ENCODE measurements around the gene LSM14B.
A peak's percentile ranks its signal among the peaks of the same experiment; 100 is the strongest.

The LSM14B gene

DNA sequence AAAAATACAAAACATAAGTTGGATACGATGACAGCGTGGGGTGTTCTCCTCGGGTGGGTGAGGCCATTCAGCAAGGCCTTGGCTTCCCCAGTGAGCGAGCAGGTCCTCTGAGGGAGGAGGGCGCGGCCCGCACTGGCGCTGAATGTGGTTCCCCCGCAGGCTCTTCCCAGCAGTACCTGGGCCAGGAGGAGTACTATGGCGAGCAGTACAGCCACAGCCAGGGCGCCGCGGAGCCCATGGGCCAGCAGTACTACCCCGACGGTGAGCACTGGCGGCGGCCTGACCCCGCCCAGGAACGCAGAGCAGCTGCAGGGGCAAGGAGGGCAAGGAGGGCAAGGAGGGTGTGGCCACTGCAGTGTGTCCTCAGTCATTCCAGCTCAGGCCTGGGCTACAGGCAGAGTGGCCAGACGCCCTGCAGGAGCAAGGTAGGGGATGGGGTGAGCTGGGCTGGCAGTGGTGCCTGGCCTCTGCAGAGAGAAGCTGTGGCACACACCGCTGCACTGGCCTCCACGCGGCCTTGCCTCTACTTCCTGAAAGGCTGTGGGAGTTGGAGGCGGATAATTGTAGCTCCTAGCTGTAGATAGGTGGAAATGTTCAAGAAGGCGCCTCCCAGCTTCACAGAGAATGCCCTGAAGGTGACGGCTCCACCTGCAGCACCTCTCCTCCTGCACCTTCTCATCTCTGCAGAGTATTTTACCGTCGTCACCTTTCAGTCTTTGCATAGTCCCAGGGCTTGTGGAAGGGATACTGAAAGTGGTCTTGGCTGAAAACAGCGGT lies 41.9 kb downstream of the LSM14B start:
- DNase-seq (ENCODE audit: low read depth): no peak

DNA sequence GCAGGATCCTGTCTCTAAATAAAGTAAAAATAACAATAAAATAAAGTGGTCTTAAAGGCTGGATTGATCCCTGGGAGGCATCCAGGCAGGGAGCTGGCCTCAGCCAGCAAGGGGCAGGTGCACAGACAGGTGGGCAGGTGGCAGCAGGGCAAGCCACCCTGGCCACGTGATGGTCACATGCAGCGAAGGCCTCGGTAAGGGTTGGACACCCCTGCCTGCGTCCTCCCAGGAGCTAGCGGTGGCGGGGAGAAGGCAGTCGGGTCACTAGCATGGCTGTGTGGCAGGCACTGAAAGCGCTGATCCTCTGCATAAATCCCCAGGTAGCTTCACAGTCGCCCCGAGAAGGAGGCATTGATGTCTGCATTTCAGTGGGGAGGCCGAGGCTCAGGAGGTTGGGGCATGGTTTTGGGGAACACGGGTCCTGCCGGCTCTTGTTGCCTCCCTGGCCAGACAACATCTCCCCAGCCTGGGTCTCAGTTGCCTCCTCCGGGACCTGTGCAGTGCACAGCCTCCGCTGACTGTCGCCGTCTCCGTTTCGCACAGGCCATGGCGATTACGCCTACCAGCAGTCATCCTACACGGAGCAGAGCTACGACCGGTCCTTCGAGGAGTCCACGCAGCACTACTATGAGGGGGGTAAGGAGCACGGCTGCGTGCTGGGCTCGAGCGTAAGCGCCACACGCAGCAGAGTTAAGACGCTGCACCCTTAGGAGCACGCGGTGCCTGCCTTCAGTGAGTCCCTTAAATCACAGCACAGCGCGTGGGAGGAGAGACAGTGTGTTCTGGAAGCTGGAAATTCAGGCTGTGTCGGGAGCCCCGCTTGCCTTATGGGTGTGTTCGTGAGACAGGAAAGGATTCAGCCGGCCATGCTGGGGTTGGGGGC lies 42.8 kb downstream of the LSM14B start:
- no peak for DNase-seq (ENCODE audit: low read depth)

DNA sequence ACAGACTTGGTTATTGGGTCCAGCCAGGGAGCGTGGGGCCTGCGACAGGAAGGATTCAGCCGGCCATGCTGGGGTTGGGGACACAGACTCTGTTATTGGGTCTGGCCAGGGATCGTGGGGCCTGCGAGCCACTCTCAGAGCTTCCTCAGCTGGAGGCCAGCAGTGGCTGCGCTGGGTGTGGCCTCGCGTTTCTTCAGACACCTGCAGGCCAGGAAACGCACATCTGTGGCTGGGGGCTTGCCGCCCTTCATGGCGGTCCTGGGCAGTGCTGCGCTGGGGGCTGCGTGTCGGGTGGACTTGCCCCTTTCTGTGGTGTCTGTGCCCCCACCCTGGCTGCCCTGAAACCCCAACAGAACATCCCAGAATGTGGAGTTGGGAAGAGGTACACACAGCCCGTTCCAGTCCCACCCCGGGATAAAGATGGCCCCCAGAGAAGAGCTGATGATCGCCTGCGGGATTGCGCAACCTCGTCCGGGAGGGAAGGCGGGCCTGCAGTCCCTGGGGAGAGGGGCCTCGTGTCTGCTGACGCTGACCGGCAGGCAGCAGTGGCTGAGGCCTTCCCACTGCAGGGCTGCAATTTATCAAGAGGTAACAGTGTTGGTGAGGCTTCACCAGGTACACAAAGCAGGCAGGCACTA lies 43.6 kb downstream of the LSM14B start:
- no peak for DNase-seq (ENCODE audit: low read depth)

DNA sequence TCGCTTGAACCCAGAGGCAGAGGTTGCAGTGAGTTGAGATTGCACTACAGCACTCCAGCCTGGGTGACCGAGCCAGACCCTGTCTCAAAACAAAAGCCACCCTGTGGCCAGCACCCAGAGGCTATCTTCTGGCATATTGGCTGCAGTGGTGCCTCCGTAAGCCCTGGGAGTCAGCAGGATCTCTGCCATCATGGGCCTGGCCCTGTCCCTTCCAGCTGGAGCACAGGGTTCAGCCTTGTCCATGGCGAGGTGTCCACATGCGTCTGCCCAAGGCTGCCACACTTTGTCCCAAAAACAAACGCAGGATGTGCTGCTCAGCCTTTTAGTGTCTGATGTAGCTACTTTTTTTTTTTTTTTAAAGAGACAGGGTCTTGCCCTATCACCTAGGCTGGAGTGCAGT lies 45.2 kb downstream of the LSM14B start:
- no peak for DNase-seq (ENCODE audit: low read depth)

DNA sequence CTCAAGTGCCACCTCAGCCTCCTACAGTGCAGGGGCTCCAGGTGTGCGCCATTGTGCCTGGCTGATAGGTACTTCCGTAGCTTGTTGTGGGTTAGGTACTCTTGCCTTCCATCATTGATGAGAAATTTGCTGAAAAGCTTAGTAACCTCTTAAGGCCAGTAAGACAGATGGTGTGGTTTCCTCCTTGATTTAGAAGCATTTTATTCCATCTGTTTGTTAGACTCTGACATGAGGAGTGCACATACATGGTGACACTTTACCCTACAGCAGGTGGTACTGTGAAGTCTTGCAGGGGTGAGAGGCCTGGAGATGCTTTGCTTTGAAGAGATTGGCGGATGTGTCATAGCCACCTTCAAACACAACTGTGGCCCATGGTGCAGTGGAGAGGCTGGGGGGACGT lies 45.8 kb downstream of the LSM14B start:
- no peak for DNase-seq (ENCODE audit: low read depth)

DNA sequence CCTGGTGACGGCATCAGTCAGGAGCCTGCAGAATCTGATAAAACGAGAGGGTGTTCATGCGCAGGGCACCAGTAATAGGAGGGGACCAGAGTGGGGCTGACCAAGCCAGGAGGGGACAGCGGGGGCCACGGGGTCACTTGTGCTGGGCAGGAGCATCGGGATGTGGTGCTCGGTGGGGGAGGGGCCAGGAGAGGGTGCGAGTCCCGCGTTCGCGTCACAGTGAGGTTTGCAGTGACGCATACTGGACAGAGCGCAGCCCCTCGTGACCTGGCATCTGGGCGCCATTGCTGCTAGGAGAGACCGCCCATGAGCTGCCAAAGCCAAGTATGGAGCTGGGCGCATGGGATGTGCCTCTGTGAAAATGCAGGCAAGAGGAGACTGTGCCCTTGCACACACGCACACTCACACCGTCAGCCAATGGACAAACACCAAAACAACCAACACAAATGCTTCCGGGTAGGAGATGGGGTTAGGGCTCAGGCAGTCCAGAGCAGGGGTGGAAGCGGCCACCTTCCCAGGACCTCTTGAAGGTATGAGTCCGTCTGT lies 46.7 kb downstream of the LSM14B start:
- DNase-seq (ENCODE audit: low read depth): no peak

DNA sequence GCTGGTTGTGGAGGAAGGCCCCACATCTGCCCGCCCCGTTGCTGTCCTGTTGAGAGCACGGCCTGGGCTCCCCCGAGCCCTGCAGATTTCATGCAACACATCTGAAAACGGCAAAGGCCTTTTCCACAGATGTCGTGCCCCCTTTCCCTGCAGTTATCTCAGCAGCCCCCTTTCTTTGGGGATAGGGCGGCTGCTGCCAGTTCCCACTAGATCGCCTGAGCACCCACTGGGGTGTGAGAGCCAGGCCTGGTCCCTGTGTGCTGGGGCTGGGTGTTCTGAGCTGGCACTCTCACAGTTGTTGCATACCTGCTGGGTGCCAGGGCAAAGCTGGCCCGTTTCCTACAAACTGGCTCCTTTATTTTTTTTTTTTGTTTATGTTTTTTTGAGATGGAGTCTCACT lies 48.3 kb downstream of the LSM14B start:
- no peak for DNase-seq (ENCODE audit: low read depth)

DNA sequence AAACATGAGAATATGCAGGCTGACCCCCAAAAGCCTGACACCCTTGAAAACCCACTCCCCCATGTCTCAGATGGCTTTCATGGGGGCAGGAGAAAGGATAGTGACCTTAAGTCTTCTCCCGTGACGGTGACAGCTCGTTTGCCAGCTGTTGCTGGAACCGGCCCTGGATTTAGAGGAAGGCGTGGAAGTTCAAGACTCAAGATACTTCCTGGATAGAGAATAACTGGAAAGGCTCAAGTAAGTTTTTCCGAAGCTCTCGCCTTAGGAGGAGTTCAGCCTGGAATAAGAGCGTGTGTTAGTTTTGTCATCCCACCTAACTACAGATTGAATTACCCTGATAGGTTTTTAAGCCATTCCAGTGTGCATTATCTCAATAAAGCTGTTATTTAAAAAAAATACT lies 49.0 kb downstream of the LSM14B start:
- no peak for DNase-seq (ENCODE audit: low read depth)

DNA sequence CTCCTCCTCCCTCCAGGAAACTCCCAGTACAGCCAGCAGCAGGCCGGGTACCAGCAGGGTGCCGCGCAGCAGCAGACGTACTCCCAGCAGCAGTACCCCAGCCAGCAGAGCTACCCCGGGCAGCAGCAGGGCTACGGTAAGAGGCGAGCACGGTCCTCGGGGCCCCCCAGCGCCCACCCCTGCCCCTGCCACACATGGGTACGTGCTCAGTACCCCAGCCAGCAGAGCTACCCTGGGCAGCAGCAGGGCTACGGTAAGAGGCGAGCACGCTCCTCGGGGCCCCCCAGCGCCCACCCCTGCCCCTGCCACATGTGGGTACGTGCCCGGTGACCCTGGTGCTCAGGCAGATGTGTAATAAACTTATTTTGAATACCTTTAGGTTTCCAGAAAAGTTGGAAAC lies 50.4 kb downstream of the LSM14B start:
- DNase-seq (ENCODE audit: low read depth): no peak

DNA sequence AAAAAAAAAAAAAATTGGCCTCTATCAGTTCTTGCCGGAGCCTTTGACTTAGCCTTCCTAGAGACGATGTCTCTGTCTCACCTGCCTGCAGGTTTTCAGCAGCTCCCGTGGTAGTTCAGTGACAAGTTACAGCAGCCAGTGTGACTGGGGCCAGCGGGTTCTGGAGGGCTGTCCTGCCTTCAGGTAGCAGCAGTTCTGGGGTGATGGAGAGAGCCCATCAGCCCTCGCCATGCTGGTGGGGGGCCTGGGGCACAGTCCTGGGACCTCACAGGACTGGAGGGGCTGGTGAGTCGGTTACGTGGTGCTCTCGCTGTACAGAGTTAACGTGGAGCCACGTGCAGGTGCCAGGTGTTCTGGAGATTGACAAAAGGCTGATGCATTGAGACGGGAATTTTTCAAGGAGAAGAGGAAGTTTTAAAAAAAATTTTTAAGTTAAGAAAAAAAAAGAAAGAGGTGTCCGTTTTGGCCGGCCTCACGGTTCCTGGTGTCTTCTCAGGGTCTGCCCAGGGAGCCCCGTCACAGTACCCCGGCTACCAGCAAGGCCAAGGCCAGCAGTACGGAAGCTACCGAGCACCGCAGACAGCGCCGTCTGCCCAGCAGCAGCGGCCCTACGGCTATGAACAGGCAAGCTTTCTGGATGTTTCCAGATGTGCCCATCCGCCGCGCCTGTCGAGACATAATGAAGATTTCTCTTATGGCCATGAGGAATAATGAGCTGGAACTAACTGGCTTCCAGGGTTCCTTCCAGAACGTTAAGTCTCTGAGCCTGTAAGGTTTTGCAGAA lies 51.9 kb downstream of the LSM14B start:
- no peak for DNase-seq (ENCODE audit: low read depth)

DNA sequence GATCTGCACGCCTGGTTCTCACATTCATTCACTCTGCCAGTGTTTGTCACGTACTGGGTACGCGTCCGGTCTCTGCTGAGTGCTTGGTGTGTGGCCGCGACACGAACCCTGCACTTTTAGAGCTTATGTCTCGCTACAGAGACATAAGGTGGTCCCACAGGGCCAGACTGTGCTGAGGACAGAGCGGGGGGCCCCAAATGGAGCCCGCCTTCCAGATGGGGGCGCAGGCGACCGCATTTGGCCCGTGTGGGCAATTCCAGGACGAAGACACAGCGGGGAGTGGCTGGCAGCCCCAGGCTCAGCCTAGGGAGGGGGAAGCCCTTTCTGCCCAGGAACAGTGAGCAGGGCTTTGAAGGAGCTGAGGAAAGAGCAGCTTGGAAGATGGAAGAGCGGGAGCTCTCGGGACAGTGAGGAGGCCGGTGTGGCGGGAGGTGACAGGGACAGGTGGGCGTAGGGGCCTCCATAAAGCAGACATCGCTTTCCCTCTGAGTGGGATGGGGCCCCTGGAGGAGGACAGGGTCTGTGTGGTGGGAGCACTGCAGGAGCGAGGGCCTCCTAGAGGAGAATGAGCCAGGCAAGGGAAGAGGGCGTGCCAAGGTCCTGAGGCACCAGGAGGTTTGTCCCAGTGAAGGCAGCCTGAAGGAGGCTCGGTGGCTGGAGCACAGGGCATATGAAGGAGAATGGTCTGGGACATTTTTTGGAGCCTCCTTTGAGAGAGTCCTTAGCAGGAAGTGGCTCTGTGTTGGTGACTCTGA lies 52.8 kb downstream of the LSM14B start:
- no peak for DNase-seq (ENCODE audit: low read depth)

DNA sequence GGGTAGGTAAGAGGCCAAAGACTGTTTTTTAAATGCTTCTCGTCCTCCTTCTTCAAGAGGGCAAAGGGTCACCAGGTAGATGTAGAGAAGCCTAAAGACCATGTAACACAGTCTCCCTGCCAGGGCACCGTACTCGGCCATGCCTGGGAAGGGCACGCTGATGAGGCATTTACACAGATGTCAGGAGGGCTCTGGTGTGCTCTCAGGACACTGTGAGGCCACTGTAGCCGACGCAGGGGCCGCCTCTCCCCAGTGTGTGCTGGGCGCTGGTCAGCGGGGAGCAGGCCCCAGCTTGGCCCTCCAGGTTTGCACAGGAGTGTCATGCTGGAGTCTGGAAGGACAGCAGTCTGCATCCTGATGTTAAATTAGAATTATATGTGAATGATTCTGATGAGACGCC lies 53.4 kb downstream of the LSM14B start:
- DNase-seq (ENCODE audit: low read depth): no peak

DNA sequence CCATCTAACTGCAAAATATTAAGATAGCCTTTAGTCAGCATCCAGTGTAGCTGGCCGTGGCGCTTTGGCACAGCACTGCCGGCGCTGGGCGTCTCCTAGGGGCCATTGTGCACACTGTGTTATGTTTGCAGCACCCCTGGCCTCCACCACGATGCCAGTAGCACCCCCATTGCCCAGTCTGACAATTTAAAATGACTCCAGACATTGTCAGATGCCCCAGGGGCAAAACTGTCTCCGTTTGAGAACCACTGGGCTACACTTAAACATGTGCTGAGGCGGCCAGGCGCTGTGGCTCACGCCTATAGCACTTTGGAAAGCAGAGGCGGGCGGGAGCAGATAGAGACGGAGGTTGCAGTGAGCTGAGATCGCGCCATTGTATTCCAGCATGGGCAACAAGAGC lies 54.6 kb downstream of the LSM14B start:
- DNase-seq (ENCODE audit: low read depth): no peak

DNA sequence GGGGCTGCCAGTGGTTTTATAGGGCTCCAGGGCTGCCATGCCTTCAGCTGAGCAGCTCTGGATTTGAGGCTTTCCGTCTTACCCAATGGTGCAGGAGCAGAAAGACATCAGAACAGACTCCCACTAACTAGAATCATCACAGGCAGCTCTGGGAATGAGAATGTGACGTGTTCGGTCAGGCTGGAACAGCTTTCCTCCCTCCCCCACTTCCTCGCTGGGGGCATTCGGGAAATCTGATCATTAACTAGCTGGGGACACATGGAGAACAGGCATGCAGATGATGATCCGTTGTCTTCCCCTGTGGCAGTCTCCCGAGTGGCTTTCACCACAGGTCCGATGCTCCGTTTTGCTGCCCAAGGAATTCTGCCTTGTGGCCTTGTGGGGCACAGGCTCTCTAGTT lies 55.0 kb downstream of the LSM14B start:
- DNase-seq (ENCODE audit: low read depth): no peak

DNA sequence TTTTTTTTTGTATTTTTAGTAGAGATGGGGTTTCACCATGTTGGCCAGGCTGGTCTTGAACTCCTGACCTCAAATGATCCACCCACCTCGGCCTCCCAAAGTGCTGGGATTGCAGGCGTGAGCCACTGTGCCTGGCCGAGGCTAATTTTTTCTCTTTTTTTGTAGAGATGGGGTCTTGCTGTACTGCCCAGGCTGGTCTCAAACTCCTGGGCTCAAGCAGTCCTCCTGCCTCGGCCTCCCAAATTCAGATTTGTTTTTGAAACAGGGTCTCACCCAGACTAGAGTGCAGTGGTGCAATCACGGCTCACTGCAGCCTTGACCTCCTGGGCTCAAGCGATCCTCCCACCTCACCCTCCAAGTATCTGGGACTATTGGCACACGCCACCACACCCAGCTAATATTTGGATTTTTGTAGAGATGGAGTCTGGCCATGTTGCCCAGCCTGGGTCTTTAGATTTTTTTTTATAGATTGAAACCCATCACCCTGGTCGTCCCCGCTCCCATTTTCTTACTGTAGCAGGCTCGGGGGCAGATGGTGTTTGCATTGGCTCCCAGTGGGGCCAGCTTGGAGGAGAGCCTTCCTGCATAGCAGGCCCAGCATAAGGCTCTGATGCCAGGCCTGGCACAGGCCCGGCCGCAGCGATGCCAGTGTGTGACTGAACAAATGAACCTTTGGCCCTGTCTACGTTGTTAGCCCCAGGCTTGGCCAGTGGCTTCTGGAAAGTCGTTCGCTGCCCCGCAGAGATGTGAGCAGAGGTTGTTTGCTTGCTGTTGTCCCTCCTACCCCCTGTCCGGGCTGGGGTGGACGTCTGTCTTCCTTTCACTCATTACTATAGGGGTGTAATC lies 56.3 kb downstream of the LSM14B start:
- no peak for DNase-seq (ENCODE audit: low read depth)

DNA sequence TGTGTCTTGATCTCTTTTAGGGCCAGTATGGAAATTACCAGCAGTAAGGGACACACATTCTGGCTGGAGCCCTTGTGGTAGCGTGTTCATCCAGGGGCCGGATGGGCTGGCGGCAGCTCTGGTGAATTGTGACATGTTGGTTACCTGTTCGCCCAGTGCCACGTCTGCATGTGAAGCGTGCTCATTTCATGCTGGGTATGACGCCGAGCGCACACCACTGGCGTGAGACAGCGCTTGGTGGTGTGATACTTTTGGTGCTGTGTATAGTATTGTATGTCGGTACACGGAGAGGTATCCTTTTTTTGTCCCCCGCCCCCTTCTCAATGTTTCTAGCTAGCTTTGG lies 56.9 kb downstream of the LSM14B start:
- no peak for DNase-seq (ENCODE audit: low read depth)

DNA sequence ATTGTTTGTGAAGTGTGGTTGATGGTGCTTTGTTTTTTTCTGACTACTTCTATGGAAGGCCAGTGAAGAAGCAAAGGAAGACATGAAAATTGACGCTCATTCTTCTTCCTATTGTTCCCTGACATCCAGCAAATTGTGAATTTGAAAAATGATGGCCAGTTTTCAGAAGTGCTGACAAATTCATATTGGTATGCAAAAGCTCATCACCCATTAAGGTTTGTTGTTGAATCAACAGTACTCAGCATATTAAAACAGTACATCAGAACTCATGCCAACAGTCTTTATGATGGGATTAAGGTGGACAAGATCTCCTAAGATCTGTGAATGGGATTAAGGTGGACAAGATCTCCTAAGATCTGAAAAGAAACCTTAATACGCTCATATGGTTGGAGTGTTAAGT lies 59.5 kb downstream of the LSM14B start:
- DNase-seq (ENCODE audit: low read depth): no peak

DNA sequence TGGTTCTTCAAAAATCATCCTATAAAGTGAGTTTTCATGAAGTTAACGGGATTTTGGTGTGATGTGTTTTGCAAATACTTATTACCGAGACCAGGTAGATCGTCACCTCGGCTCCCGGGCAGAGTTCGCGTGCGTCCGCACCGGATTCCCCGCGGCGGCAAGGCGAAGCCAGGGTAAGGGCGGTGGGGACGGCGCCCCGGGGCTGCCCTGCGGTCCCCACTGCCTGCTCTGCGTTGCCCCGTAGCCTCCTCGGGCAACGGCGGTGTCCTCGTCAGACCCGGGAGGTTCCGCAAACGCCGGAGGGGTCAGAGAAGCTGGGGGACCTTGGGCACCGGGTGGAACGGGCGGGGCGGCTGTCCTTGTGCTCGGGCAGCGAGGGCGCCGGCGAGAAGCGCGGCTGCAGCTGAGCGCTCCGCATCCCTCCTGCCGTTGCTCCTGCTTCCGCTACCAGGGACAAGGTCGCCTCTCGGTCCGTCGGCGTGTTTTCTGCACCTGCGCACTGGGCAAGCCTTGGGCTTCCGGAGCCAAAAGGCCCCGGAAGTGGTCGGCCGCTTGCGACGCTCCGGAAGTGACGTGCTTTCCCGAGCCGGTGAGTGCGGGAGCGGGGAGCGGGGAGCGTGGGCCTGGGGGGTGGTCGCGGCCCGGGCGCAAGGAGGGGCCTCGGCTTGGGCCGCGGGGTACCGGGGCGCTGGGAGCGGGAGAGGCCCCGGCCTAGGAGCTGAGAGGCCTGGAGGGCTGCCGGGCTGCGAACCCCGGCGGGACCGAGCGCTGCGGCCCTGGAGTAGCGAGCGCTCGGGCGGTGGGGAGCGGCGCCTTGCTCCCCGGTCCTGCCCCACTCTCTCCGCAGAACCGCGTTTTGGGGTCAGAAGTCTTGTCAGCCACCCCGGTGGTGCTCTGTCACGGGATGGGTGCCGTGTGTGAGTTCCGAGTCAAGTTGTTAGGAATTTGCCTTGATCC lies 60.5 kb downstream of the LSM14B start, which contains the start of gene MTG2:
MTG2 (plus strand) TSS at position 560 of the 957 bp plus-strand sequence. CDS start 10,393 bp downstream, outside the sequence.
- DNase-seq (ENCODE audit: low read depth): peak; percentile 89

Data from CMK (cell line).